OCI-LY3 (cell line): ENCODE measurements around the gene MBLAC2.

Experiments used
- CTCF ChIP-seq: fragments of 200-600, 300-600 bp; sonication (generic); IDR thresholded peaks from 2 replicates; pipeline ENCODE4 v1.5.1; 2014; ENCODE audit warnings: antibody characterized with exemption, low read length, low read depth
- EZH2phosphoT487 ChIP-seq: fragments of 200-600 bp; shearing (Covaris generic); IDR thresholded peaks from 2 replicates; pipeline ENCODE4 v1.6.1; 2018; ENCODE audit warnings: antibody characterized with exemption, mixed run types, low read depth

DNA sequence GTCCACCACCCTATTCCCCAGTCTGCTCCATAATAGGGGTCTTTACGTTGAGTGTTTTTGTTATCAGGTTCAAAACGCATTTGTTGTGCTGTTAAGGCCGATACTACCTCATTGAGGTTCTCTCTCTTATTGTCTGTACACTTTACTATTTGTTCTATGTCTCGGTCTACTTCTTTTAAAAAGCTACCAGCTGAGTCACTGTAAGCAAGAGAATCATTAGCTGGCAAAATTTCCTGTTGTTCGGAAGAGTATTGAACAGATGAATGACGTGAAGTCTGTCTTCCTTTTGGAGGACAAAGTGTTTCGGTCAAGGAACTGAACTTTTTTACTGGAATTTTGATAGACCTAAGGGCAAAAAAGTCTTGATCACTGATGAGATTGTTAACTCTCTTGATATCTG is 44.5 kb upstream of the MBLAC2 start:
- no peak for TF ChIP-seq CTCF
- no peak for TF ChIP-seq EZH2phosphoT487
